ENCODE measurements around the gene DIPK1A. TPM values are rescaled to one million over a fixed set of nuclear protein-coding genes. Genes with fewer than 3 reads are reported as not detected.
"Not testable (repeated sequence)": the region's sequence is repeated elsewhere in the genome, so short reads cannot be mapped to it uniquely, and the experiment has no call there.

DIPK1A gene
- total RNA-seq, 1 donor from 2014 or later: 7.9 TPM

GRCh38 chr1:92987462-92987861, 26.2 kb upstream of the DIPK1A start:
- no peak for DNase-seq (ENCODE audit: extremely low spot score in 2 of 2)
- Histone ChIP-seq H3K4me1 (no peaks in the 10 kb centered on the region), H3K36me3 (no peaks in the 10 kb centered on the region), H3K27ac (no peak overlapping the region), H3K4me3 (no peak overlapping the region), H3K27me3 (no peaks in the 10 kb centered on the region), H3K9me3 (no peaks in the 10 kb centered on the region)
- TF ChIP-seq, protein P1, sequence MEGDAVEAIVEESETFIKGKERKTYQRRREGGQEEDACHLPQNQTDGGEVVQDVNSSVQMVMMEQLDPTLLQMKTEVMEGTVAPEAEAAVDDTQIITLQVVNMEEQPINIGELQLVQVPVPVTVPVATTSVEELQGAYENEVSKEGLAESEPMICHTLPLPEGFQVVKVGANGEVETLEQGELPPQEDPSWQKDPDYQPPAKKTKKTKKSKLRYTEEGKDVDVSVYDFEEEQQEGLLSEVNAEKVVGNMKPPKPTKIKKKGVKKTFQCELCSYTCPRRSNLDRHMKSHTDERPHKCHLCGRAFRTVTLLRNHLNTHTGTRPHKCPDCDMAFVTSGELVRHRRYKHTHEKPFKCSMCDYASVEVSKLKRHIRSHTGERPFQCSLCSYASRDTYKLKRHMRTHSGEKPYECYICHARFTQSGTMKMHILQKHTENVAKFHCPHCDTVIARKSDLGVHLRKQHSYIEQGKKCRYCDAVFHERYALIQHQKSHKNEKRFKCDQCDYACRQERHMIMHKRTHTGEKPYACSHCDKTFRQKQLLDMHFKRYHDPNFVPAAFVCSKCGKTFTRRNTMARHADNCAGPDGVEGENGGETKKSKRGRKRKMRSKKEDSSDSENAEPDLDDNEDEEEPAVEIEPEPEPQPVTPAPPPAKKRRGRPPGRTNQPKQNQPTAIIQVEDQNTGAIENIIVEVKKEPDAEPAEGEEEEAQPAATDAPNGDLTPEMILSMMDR (IDR thresholded peaks at IDR 0.05): no peak
- TF ChIP-seq POLR2A (IDR thresholded peaks at IDR 0.05): no peak
- TF ChIP-seq POLR2AphosphoS5 (IDR thresholded peaks at IDR 0.05; ENCODE audit: insufficient read depth in 1 of 2, low read depth in 1 of 2): no peak
- intact Hi-C loops (cut with DNase I): no loop called here

GRCh38 chr1:92985101-92985500, 23.8 kb upstream of the DIPK1A start:
- H3K36me3 ChIP-seq: no peaks in the 10 kb centered on the region
- H3K4me3 ChIP-seq: no peak overlapping the region
- H3K27me3 ChIP-seq: no peaks in the 10 kb centered on the region
- TF ChIP-seq POLR2AphosphoS5 (IDR thresholded peaks at IDR 0.05; ENCODE audit: insufficient read depth in 1 of 2, low read depth in 1 of 2) (no peak), POLR2A (IDR thresholded peaks at IDR 0.05) (no peak)
- TF ChIP-seq, protein P1 (IDR thresholded peaks at IDR 0.05): no peak
- no peaks in the 10 kb centered on the region for H3K4me1 ChIP-seq
- intact Hi-C loops (cut with DNase I): no loop called here
- no peaks in the 10 kb centered on the region for H3K9me3 ChIP-seq
- no peak for DNase-seq (ENCODE audit: extremely low spot score in 2 of 2)
- H3K27ac ChIP-seq: no peak overlapping the region

DNA sequence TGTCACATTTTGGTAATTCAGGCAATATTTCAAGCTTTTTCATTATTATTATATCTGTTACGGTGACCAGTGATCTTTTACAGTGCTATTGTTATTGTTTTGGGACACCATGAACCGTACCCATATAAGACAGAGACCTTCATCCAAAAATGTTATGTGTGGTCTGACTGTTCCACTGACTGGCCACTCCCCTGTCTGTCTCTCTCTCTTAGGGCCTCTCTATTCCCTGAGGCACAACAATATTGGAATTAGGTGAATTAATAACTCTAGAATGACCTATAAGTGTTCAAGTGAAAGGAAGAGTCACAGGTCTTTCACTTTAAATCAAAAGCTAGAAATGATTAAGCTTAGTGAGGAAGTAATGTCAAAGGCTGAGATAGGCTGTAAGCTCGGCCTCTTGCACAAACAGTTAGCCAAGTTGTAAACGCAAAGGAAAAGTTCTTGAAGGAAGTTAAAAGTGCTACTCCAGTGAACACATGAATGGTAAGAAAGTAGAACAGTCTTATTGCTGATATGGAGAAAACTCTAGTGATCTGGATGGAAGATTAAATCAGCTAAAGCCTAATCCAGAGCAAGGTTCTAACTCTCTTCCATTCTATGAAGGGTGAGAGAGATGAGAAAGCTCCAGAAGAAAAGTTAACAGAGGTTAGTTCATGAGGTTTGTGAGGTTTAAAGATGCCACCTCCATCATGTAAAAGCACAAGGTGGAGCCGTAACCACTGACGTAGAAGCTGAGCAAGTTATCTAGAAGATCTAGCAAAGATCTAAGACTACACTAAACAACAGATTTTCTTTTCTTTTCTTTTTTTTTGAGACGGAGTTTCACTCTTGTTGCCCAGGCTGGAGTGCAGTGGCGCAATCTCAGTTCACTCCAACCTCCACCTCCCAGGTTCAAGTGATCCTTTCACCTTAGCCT, 19.7 kb upstream of the DIPK1A start:
- DNase-seq (ENCODE audit: extremely low spot score in 2 of 2): no peak
- no peaks in the 10 kb centered on the region for H3K36me3 ChIP-seq
- no peaks in the 10 kb centered on the region for H3K9me3 ChIP-seq
- H3K4me1 ChIP-seq: no peaks in the 10 kb centered on the region
- H3K27me3 ChIP-seq: no peaks in the 10 kb centered on the region
- intact Hi-C loops (cut with DNase I): no loop called here
- no peak overlapping the region for H3K4me3 ChIP-seq
- TF ChIP-seq POLR2A (IDR thresholded peaks at IDR 0.05) (no peak), POLR2AphosphoS5 (IDR thresholded peaks at IDR 0.05; ENCODE audit: insufficient read depth in 1 of 2, low read depth in 1 of 2) (no peak)
- TF ChIP-seq, protein P1 (IDR thresholded peaks at IDR 0.05): no peak
- H3K27ac ChIP-seq: no peak overlapping the region

GRCh38 chr1:92975551-92976232, 14.4 kb upstream of the DIPK1A start:
- H3K9me3 ChIP-seq: no peaks in the 10 kb centered on the region
- peaks cover 11% of the 10 kb centered on the region for H3K4me1 ChIP-seq
- no peak overlapping the region for H3K27ac ChIP-seq
- H3K36me3 ChIP-seq: no peaks in the 10 kb centered on the region
- H3K27me3 ChIP-seq: no peaks in the 10 kb centered on the region
- DNase-seq (ENCODE audit: extremely low spot score in 2 of 2): no peak
- TF ChIP-seq POLR2AphosphoS5 (IDR thresholded peaks at IDR 0.05; ENCODE audit: insufficient read depth in 1 of 2, low read depth in 1 of 2) (no peak), POLR2A (IDR thresholded peaks at IDR 0.05) (no peak)
- TF ChIP-seq, protein P1 (IDR thresholded peaks at IDR 0.05): no peak
- intact Hi-C loops (cut with DNase I): no loop called here
- no peak overlapping the region for H3K4me3 ChIP-seq

DNA sequence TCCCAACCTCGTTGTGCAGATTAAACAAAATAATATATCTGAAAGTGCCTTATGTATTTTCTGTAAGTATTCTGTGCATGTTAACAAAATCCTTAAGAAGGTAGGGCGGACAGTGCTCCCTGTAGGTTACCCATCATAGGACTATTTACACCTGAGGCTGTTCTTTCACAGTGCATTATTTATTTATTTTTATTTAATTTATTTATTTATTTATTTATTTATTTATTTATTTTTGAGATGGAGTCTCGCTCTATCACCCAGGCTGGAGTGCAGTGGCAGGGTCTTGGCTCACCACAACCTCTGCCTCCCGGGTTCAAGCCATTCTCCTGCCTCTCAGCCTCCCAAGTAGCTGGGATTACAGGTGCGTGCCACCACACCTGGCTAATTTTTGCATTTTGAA, 12.8 kb upstream of the DIPK1A start:
- H3K27ac ChIP-seq; H3K27me3 ChIP-seq; intact Hi-C loops (cut with DNase I); H3K4me3 ChIP-seq; H3K9me3 ChIP-seq; DNase-seq (ENCODE audit: extremely low spot score in 2 of 2); H3K36me3 ChIP-seq: not testable (repeated sequence)
- peaks cover 11% of the 10 kb centered on the region for H3K4me1 ChIP-seq
